Dedifferentiated amniotic fluid mesenchymal stem cell (primary cell): Measurements from ENCODE around the gene TRIO.
A peak's percentile ranks its signal among the peaks of the same experiment; 100 is the strongest.
"Not testable (repeated sequence)": the region's sequence is repeated elsewhere in the genome, so short reads cannot be mapped to it uniquely, and the experiment has no call there.

Experiments used
- DNase-seq: peaks from one replicate; pipeline ENCODE4 v3.0.0-alpha.2; 2016; ENCODE audit errors: extremely low spot score

Gene TRIO

GRCh38 chr5:14142827-14143545 is at the start of gene TRIO:
TRIO (plus strand) TSS chr5:14143342; CDS start chr5:14143726, 384 bp downstream.
- DNase-seq, result peak; percentile 92

- DNase-seq, result not testable (repeated sequence)
Measured at GRCh38 chr5:14097380-14097779, 45.8 kb upstream of the TRIO start.

- peak; percentile 55 for DNase-seq
Measured at GRCh38 chr5:14097998-14098471, 45.1 kb upstream of the TRIO start.

GRCh38 chr5:14100281-14100680 is 42.9 kb upstream of the TRIO start:
- DNase-seq, result no peak

- DNase-seq, result no peak
Measured at GRCh38 chr5:14101922-14102321, 41.2 kb upstream of the TRIO start.

- no peak for DNase-seq
Measured at GRCh38 chr5:14102666-14103065, 40.5 kb upstream of the TRIO start.

GRCh38 chr5:14105718-14106410 is 37.3 kb upstream of the TRIO start:
- peak; percentile 72 for DNase-seq

- no peak for DNase-seq
Measured at GRCh38 chr5:14107536-14107935, 35.6 kb upstream of the TRIO start.

GRCh38 chr5:14108170-14108996 is 34.8 kb upstream of the TRIO start:
- peak; percentile 47 for DNase-seq

GRCh38 chr5:14109041-14109747 is 33.9 kb upstream of the TRIO start:
- no peak for DNase-seq

- DNase-seq, result no peak
Measured at GRCh38 chr5:14109771-14110170, 33.4 kb upstream of the TRIO start.

GRCh38 chr5:14110196-14110595 is 32.9 kb upstream of the TRIO start:
- DNase-seq, result no peak

GRCh38 chr5:14110680-14111079 is 32.5 kb upstream of the TRIO start:
- no peak for DNase-seq

- no peak for DNase-seq
Measured at GRCh38 chr5:14112998-14113652, 30.0 kb upstream of the TRIO start.

- DNase-seq, result no peak
Measured at GRCh38 chr5:14114615-14115251, 28.4 kb upstream of the TRIO start.

- DNase-seq, result no peak
Measured at GRCh38 chr5:14115323-14115895, 27.7 kb upstream of the TRIO start.

GRCh38 chr5:14118551-14119320 is 24.4 kb upstream of the TRIO start:
- no peak for DNase-seq

GRCh38 chr5:14120176-14120575 is 23.0 kb upstream of the TRIO start:
- no peak for DNase-seq

GRCh38 chr5:14121552-14121951 is 21.6 kb upstream of the TRIO start:
- no peak for DNase-seq

- no peak for DNase-seq
Measured at GRCh38 chr5:14122089-14122488, 21.1 kb upstream of the TRIO start.
